Aorta (tissue), 5 donors: ENCODE data around the gene DPF3. TPM values are rescaled to one million over a fixed set of nuclear protein-coding genes. Genes with fewer than 3 reads are reported as not detected.
A peak's percentile ranks its signal among the peaks of the same experiment; 100 is the strongest.

Source experiments
- ATAC-seq: fragments of 200-7000 bp; cut with Tn5 transposase; one replicate; pipeline ENCODE4 v1.9.1; 2022; ENCODE audit warnings: moderate library complexity; ENCODE audit not compliant: low FRiP score
- DNase-seq, 2 donors: peaks; one replicate each; pipeline ENCODE4 v3.0.0-alpha.2; 2020
- H3K27ac ChIP-seq, 2 donors: one replicate each; pipeline ENCODE4 v1.5.1; 2013; ENCODE audit warnings: low read length in 2 of 2, mild to moderate bottlenecking in 2 of 2, moderate library complexity in 2 of 2, control low read depth in 1 of 2, inconsistent platforms in 1 of 2, low read depth in 1 of 2
- H3K27me3 ChIP-seq, 2 donors: one replicate each; pipeline ENCODE4 v1.6.1; 2013; ENCODE audit warnings: control low read depth in 1 of 2, low read length in 1 of 2, mild to moderate bottlenecking in 1 of 2, moderate library complexity in 1 of 2; ENCODE audit not compliant: insufficient read depth in 2 of 2, control insufficient read depth in 1 of 2
- H3K36me3 ChIP-seq, 2 donors: one replicate each; pipeline ENCODE4 v1.6.1; 2013; ENCODE audit warnings: control low read depth in 1 of 2, low read length in 1 of 2, mild to moderate bottlenecking in 1 of 2; ENCODE audit not compliant: insufficient read depth in 2 of 2, control insufficient read depth in 1 of 2
- H3K4me1 ChIP-seq, 2 donors: one replicate each; pipeline ENCODE4 v1.6.1; 2013; ENCODE audit warnings: low read length in 2 of 2, control low read depth in 1 of 2, mild to moderate bottlenecking in 1 of 2, moderate library complexity in 1 of 2; ENCODE audit not compliant: insufficient read depth in 2 of 2, control insufficient read depth in 1 of 2
- H3K4me3 ChIP-seq, 2 donors: one replicate each; pipeline ENCODE4 v1.5.1; 2013; ENCODE audit warnings: low read length in 2 of 2, control low read depth in 1 of 2, mild to moderate bottlenecking in 1 of 2
- H3K9me3 ChIP-seq: one replicate; pipeline ENCODE4 v1.6.1; 2013; ENCODE audit warnings: mild to moderate bottlenecking, low read length; ENCODE audit not compliant: control insufficient read depth
- WGBS, 2 donors: extraction: QIAGEN DNeasy Blood & Tissue Kit; methylation state at CpG; one replicate each; pipeline ENCODE4 v1.1.7; 2013; 5-methylcytosine and 5-hydroxymethylcytosine counted together
- intact Hi-C, 2 donors: fragments of 100-400 bp; cut with DNase I; formaldehyde crosslinking; loops; one replicate each; pipeline versions ENCODE4 v1.14.2 to v1.15.0; 2022
- polyA plus RNA-seq, 2 donors: library from polyadenylated mRNA; stranded (reverse); fragments of 200-250 nt; gene quantifications; one replicate each; pipeline ENCODE4 v1.2.3, GENCODE V29; 2013
- total RNA-seq, 2 donors: library from RNA; stranded (reverse); fragmentation: NEBNext Ultra II Directional; extraction: Animal tissue kit (Norgen Biotek cat#: 25700); gene quantifications; one replicate each; pipeline ENCODE4 v1.2.1, GENCODE V29; 2021
- donor health status: healthy with polysubstance abuse.
- donor health status: Bipolar disorder and iron deficiency.
- donor health status: DM: no; HTN: no; CAD: no.
- donor health status: DM: no; HTN: no; CAD: no.
- donor health status: DM: yes; HTN: yes; CAD: no.

Gene DPF3
- total and polyA plus RNA-seq, 4 donors: 0.15 to 2.2 (median 0.70) TPM

DNA sequence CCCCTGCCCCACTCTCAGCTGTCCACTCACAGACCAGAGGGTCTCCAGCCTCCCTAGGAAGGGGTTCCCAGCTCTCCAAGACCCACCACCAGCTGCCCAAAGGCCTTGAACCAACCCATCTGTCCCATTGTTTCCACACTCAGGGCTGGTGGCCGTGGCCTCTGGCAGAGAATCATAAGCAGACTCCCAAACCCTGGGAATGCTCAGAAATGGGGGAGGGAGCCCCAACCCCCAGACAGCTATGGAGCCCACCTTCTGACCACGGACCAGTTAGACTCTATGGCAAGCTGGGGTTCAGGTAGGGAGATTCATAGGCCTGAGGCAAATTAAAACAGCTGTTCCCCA is 280.0 kb downstream of the DPF3 start:
- H3K4me1 ChIP-seq: no peaks in the 10 kb centered on the region
- DNase-seq (no peak), ATAC-seq (no peak)
- intact Hi-C loops: no loop called here
- no peaks in the 10 kb centered on the region for H3K36me3 ChIP-seq
- H3K9me3 ChIP-seq: no peaks in the 10 kb centered on the region
- H3K27ac ChIP-seq: no peak overlapping the region
- no peaks in the 10 kb centered on the region for H3K27me3 ChIP-seq
- no peak overlapping the region for H3K4me3 ChIP-seq
- 91 to 93% methylated on average over 2 of the region's 2 CpGs for WGBS, 2 donors

DNA sequence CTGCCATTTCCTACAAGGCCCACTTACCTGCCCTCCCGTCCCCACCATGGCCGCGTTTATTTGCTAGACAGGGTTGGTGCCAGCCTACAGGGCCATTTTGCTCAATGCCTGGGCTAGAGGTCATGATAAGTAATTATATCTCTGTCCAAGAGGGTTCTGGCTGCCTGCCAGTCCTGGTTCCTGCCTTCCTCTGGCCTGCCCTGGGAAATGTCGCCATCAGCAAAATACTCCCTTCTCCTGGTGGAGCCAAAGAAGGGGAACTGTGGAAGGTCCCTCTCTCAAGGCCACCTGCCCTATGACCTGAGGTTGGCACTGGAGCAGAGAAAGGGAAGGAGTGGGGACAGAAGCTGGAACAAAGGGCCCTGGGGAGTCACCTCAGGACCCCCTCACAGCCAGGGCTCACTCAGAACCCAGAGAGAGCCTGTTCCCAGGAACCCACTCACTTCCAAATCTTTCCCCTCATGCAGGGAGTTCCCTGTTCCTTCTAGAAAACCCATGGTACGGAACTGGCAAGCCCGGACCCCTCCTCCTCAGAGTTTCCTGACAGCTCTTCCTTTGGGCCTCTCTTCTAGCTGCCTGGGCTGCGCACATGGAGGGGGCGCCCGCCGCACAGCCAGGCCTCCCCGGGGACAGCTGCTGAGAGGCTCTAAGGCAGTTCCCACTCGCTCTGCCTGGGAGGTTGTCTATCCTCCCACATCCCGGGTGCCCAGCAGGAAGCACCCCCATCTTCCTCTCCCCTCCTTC is 280.5 kb downstream of the DPF3 start:
- H3K9me3 ChIP-seq: no peaks in the 10 kb centered on the region
- H3K27me3 ChIP-seq: no peaks in the 10 kb centered on the region
- H3K4me3 ChIP-seq: no peak overlapping the region
- 74 to 81% methylated on average over 13 of the region's 13 CpGs for WGBS, 2 donors
- intact Hi-C loops: no loop called here
- DNase-seq: peak; percentile 72 to 83
- H3K27ac ChIP-seq: no peak overlapping the region
- no peak for ATAC-seq
- H3K36me3 ChIP-seq: no peaks in the 10 kb centered on the region
- H3K4me1 ChIP-seq: no peaks in the 10 kb centered on the region

DNA sequence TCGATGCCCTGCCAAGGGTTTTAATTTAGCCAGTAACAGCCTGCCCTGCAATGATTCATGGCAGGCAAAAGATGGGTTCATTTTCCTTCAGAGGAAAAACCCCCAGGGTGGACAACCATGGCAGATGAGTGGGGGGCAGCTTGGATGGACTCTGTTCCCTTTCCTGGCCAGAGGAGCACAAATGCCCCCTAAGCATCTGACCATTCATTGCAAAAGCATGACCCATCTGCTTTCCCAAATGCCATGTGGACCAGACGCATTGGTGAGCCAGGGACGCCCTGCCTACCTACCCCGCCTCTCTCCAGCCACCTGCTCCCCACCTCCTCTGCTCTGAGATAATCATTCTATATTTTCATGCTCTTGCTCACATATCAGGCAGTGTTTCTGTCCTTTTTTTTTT is 281.9 kb downstream of the DPF3 start:
- DNase-seq (no peak), ATAC-seq (no peak)
- no peaks in the 10 kb centered on the region for H3K4me1 ChIP-seq
- H3K27ac ChIP-seq: no peak overlapping the region
- H3K36me3 ChIP-seq: no peaks in the 10 kb centered on the region
- WGBS, 2 donors: 92 to 97% methylated on average over 4 of the region's 4 CpGs
- H3K9me3 ChIP-seq: no peaks in the 10 kb centered on the region
- no peak overlapping the region for H3K4me3 ChIP-seq
- no peaks in the 10 kb centered on the region for H3K27me3 ChIP-seq
- intact Hi-C loops: no loop called here

DNA sequence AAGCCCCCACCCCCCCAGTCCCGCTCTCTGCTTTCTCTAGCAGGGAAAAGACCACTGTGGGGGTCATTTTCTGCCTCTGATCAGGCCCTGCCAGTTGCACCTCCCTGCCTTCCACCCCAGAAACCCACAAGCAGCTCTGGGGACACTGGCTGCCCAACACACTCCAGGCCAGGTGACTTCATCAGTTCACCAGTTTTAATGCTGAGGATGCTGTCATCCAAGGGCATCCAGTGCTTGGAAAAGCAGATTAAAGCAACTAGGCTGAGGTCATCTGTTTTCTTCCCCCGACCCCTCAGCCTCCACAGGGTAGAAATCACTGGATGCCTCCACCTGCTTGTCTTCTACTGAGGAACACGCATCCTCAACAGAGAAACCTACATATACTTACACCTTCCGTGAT is 282.4 kb downstream of the DPF3 start:
- intact Hi-C loops: no loop called here
- 95% methylated on average over 4 of the region's 4 CpGs for WGBS, 2 donors
- no peaks in the 10 kb centered on the region for H3K27me3 ChIP-seq
- H3K36me3 ChIP-seq: no peaks in the 10 kb centered on the region
- ATAC-seq (no peak), DNase-seq (no peak)
- no peak overlapping the region for H3K4me3 ChIP-seq
- H3K4me1 ChIP-seq: no peaks in the 10 kb centered on the region
- H3K27ac ChIP-seq: no peak overlapping the region
- H3K9me3 ChIP-seq: no peaks in the 10 kb centered on the region

DNA sequence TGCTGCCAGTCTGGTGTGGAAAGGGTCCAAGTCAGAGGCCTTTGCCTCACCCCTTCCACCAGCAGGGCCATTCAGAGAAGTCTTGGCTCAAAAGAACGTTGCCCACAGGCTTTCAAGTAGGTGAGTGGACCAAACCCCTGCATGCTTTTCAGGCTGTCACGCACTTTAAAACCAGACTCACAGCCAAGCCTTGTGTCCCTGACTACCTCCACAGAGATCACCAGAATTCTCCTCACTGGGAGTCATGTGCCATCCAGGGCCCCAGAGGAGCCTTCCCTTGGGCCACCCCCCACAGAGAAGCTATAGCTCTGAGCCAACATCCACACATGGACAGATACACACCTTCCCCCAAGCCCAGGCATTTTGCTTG is 283.1 kb downstream of the DPF3 start:
- intact Hi-C loops: no loop called here
- Histone ChIP-seq H3K4me1 (no peaks in the 10 kb centered on the region), H3K4me3 (no peak overlapping the region), H3K27ac (no peak overlapping the region), H3K9me3 (no peaks in the 10 kb centered on the region), H3K27me3 (no peaks in the 10 kb centered on the region), H3K36me3 (no peaks in the 10 kb centered on the region)
- ATAC-seq: no peak
- DNase-seq: no peak
- WGBS, 2 donors: 63 to 70% methylated on average over 2 of the region's 2 CpGs

DNA sequence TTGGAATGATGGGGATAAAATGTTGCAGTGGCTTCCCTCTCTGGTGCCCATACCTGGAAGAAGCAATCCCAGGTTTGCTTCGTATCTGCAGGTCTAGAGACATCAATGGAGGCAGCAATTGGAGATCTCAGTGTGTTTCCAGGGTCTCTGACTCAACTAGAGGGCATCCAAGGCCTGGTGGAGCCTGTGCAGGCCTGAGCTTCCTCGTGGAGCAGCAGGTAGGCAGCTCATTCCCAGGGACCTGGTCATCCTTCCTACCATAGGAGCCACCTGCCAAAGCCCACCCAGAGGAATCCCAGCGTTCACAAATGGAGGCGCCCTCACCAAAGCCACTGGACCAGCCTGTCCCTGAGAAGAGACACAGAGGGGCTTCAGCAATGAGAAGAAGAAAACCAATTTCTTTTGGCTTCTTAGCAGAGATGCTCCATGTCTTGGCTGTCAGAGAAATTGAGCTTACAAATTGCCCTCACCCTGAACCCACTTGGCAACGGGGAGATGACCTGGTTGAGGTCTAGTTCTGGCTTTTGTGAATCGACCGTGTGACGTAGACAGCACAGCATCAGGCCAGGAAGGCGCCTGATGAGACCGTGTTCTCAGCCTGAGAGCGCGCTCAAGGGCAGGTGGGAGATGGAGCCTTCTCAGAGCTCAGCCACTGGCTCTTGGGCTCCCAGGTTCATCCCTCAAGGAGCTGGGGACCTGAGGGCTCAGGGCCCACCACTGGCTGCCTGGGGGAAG is 283.6 kb downstream of the DPF3 start:
- H3K27me3 ChIP-seq: no peaks in the 10 kb centered on the region
- DNase-seq: no peak
- ATAC-seq: no peak
- no peaks in the 10 kb centered on the region for H3K36me3 ChIP-seq
- no peaks in the 10 kb centered on the region for H3K9me3 ChIP-seq
- intact Hi-C loops: no loop called here
- WGBS, 2 donors: 92 to 94% methylated on average over 12 of the region's 12 CpGs
- no peak overlapping the region for H3K4me3 ChIP-seq
- no peaks in the 10 kb centered on the region for H3K4me1 ChIP-seq
- no peak overlapping the region for H3K27ac ChIP-seq

- intact Hi-C loops: no loop called here
- H3K4me1 ChIP-seq: no peaks in the 10 kb centered on the region
- ATAC-seq (no peak), DNase-seq (no peak)
- WGBS, 2 donors: 88 to 91% methylated on average over 12 of the region's 12 CpGs
- no peaks in the 10 kb centered on the region for H3K9me3 ChIP-seq
- no peaks in the 10 kb centered on the region for H3K36me3 ChIP-seq
- no peak overlapping the region for H3K27ac ChIP-seq
- H3K4me3 ChIP-seq: no peak overlapping the region
- H3K27me3 ChIP-seq: no peaks in the 10 kb centered on the region
Observed at GRCh38 chr14:72609205-72609916, 284.5 kb downstream of the DPF3 start.

DNA sequence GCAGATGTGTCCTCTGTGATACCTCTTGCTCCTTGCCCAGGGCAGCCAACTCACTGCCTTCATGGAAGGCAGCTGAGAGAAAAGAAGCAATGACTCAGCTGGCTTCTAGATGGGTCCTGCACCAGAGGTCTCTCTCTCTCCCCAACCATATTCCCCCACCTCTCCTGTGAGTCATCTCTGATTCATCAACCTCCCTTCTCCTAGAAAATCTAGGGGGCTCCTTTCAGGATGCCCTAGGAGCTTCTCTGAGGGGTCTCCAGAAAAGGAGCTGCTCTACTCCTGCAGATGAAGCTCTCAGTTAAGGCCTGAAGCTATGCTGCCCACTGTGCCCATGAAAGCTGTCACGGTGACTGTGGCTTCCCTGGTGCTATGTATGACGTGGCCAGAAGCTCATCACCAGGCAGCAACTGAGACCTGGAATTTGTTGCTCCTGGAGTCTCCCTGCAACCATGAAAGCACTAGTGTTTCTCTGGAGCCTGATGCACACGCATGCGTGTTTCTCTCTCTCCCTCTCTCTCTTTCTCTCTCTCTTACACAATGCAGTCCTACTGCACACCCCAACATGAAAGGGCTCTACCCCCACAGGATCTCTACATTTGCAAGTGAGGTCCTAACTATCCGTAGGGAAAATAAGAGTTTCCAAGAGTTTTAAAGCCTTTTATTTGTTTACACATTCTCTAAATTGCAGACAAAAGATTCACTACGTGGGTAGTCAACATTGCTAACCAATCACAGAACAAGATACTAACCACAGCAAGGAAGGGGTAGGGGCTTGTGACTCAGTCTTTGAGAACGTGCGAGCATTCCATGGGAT is 285.3 kb downstream of the DPF3 start:
- no peak for ATAC-seq
- H3K27me3 ChIP-seq: no peaks in the 10 kb centered on the region
- H3K9me3 ChIP-seq: no peaks in the 10 kb centered on the region
- intact Hi-C loops: no loop called here
- DNase-seq: no peak
- no peak overlapping the region for H3K4me3 ChIP-seq
- WGBS, 2 donors: 77 to 86% methylated on average over 8 of the region's 8 CpGs
- H3K36me3 ChIP-seq: no peaks in the 10 kb centered on the region
- no peaks in the 10 kb centered on the region for H3K4me1 ChIP-seq
- H3K27ac ChIP-seq: no peak overlapping the region
